ENCODE data around the gene PXYLP1.

The PXYLP1 gene

GRCh38 chr3:141246958-141247301, 15.3 kb downstream of the PXYLP1 start:
- DNase-seq = no peak

- DNase-seq = no peak
Measured at GRCh38 chr3:141248064-141248463, 16.4 kb downstream of the PXYLP1 start.

GRCh38 chr3:141249041-141249440, 17.4 kb downstream of the PXYLP1 start:
- no peak for DNase-seq

- DNase-seq = no peak
Measured at GRCh38 chr3:141250342-141250741, 18.7 kb downstream of the PXYLP1 start.

GRCh38 chr3:141250828-141251227, 19.2 kb downstream of the PXYLP1 start:
- DNase-seq = no peak

- no peak for DNase-seq
Measured at GRCh38 chr3:141253326-141253725, 21.7 kb downstream of the PXYLP1 start.

GRCh38 chr3:141253811-141254210, 22.2 kb downstream of the PXYLP1 start:
- DNase-seq = no peak

- no peak for DNase-seq
Measured at GRCh38 chr3:141255137-141255845, 23.7 kb downstream of the PXYLP1 start.

- DNase-seq = no peak
Measured at GRCh38 chr3:141255846-141256261, 24.2 kb downstream of the PXYLP1 start.

- DNase-seq = no peak
Measured at GRCh38 chr3:141256820-141257219, 25.2 kb downstream of the PXYLP1 start.

- DNase-seq = no peak
Measured at GRCh38 chr3:141257961-141258360, 26.3 kb downstream of the PXYLP1 start.

GRCh38 chr3:141258973-141259372, 27.3 kb downstream of the PXYLP1 start:
- no peak for DNase-seq

- DNase-seq = no peak
Measured at GRCh38 chr3:141259821-141260629, 28.4 kb downstream of the PXYLP1 start.

- DNase-seq = no peak
Measured at GRCh38 chr3:141260630-141260927, 29.0 kb downstream of the PXYLP1 start.

GRCh38 chr3:141261472-141262307, 30.1 kb downstream of the PXYLP1 start:
- no peak for DNase-seq

GRCh38 chr3:141262308-141262705, 30.7 kb downstream of the PXYLP1 start:
- no peak for DNase-seq

GRCh38 chr3:141266186-141266585, 34.6 kb downstream of the PXYLP1 start:
- DNase-seq = no peak

- no peak for DNase-seq
Measured at GRCh38 chr3:141266797-141267555, 35.4 kb downstream of the PXYLP1 start.

- no peak for DNase-seq
Measured at GRCh38 chr3:141267629-141268028, 36.0 kb downstream of the PXYLP1 start.

- DNase-seq = no peak
Measured at GRCh38 chr3:141268306-141268705, 36.7 kb downstream of the PXYLP1 start.

GRCh38 chr3:141268791-141269190, 37.2 kb downstream of the PXYLP1 start:
- DNase-seq = no peak

- DNase-seq = no peak
Measured at GRCh38 chr3:141269961-141270360, 38.3 kb downstream of the PXYLP1 start.

Measured in right kidney (tissue), 1 donor.